Astrocyte of the spinal cord (primary cell): ENCODE results near the gene SAMD14.

Experiments used
- DNase-seq: peaks from one replicate; pipeline ENCODE4 v3.0.0; 2011; ENCODE audit warnings: low read depth, low spot score
- H3K4me3 ChIP-seq: 2 replicates; pipeline ENCODE4 v1.5.1; 2011; ENCODE audit warnings: low read depth, mild to moderate bottlenecking, low read length, moderate library complexity
- in situ Hi-C: cut with HindIII; loops from 2 replicates; pipeline ENCODE4 v1.10.0; 2017; ENCODE audit warnings: low sequenced_read_pairs
- TF ChIP-seq, protein P1 (sequence below): IDR thresholded peaks from 2 replicates; pipeline ENCODE4 v1.5.1; 2012; ENCODE audit warnings: low read depth, mild to moderate bottlenecking, low read length, inconsistent platforms

The SAMD14 gene

GRCh38 chr17:50120475-50121253 lies 9.3 kb downstream of the SAMD14 start:
- TF ChIP-seq, protein P1, sequence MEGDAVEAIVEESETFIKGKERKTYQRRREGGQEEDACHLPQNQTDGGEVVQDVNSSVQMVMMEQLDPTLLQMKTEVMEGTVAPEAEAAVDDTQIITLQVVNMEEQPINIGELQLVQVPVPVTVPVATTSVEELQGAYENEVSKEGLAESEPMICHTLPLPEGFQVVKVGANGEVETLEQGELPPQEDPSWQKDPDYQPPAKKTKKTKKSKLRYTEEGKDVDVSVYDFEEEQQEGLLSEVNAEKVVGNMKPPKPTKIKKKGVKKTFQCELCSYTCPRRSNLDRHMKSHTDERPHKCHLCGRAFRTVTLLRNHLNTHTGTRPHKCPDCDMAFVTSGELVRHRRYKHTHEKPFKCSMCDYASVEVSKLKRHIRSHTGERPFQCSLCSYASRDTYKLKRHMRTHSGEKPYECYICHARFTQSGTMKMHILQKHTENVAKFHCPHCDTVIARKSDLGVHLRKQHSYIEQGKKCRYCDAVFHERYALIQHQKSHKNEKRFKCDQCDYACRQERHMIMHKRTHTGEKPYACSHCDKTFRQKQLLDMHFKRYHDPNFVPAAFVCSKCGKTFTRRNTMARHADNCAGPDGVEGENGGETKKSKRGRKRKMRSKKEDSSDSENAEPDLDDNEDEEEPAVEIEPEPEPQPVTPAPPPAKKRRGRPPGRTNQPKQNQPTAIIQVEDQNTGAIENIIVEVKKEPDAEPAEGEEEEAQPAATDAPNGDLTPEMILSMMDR = no peak
- in situ Hi-C loops = no loop called here
- no peak for DNase-seq
- H3K4me3 ChIP-seq = no peak overlapping the region

GRCh38 chr17:50118828-50119218 lies 11.1 kb downstream of the SAMD14 start:
- DNase-seq = no peak
- in situ Hi-C loops = no loop called here
- TF ChIP-seq, protein P1 = no peak
- H3K4me3 ChIP-seq = no peak overlapping the region

DNA sequence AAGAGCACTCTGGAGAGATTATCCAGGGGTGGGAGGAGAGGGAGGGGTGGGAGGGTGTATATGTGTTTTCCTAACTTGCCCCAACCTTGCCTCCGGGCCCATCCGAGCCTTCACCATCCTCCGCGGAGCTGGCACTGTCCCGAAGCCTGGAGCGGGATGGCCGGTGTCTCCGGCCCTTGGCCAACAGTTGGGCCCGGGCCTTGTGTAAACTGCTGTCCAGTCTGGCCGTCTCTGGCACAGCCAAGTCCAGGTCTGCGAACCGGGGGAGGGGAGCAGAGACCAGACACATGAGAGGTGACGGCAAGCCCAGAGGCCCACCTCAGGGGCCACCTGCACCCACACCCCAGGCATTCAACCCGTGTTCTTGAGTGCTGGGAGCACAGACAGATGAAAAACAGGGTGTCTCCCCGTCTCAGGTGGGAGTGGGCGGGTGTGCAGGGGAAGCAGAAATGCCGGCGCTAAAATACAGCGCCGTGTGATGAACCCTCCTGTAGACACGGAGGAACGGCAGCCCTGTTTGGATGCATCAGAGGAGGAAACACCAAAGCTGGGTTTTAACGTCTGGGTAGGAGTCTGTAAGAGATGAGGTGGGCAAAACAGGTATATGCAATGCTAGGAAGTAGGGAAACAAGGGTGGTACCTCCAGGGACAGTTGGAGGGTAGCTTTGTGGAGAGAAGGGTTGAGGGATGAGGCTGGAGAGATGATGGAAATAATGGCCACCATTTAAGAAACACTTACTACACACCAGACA lies 11.7 kb downstream of the SAMD14 start:
- DNase-seq = no peak
- TF ChIP-seq, protein P1 = no peak
- no peak overlapping the region for H3K4me3 ChIP-seq
- in situ Hi-C loops = no loop called here

GRCh38 chr17:50117202-50118051 lies 12.5 kb downstream of the SAMD14 start:
- no peak overlapping the region for H3K4me3 ChIP-seq
- DNase-seq = peak; percentile 47
- in situ Hi-C loops = no loop called here
- TF ChIP-seq, protein P1 = peak; percentile 54

DNA sequence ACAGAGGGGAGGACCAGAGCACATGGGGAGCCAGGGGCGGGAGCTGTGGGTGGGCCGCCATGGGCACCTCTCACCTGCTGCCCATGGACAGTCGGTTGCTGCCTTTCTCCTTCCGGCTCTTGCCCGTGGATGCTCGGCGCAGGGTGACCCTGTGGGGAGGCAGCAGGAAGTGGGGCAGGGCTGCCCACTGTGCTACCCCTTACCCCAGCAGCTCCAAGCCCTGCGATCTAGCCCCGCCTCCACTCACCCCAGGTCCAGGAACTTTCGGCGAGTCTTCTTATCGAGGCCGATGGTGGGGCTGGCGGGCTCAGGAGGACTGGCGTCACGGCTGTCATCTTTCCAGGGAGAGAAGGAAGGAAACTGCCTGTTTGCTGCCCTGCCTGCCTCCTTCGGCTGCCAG lies 14.2 kb downstream of the SAMD14 start:
- TF ChIP-seq, protein P1 = no peak
- no peak for DNase-seq
- H3K4me3 ChIP-seq = no peak overlapping the region
- in situ Hi-C loops = no loop called here

- in situ Hi-C loops = no loop called here
- no peak overlapping the region for H3K4me3 ChIP-seq
- TF ChIP-seq, protein P1 = peak; percentile 79
- DNase-seq = peak; percentile 70
These were observed 15.1 kb downstream of the SAMD14 start for GRCh38 chr17:50114849-50115357.
